GM12878 (cell line): Measurements from ENCODE around the gene CXorf58. TPM values are rescaled to one million over a fixed set of nuclear protein-coding genes. Genes with fewer than 3 reads are reported as not detected.

Source experiments
- BCL11A ChIP-seq: IDR thresholded peaks from 2 replicates; pipeline ENCODE4 v1.6.1; 2011; ENCODE audit warnings: low read depth, low read length
- BMI1 ChIP-seq: fragments of 450-650 bp; IDR thresholded peaks from 2 replicates; pipeline ENCODE4 v1.6.1; 2016; ENCODE audit warnings: mild to moderate bottlenecking, moderate library complexity, borderline replicate concordance
- CBX3 ChIP-seq: fragments of 200-600 bp; sonication (generic); IDR thresholded peaks from 2 replicates; pipeline ENCODE4 v1.6.1; 2016; ENCODE audit warnings: low read depth, borderline replicate concordance
- CREB1 ChIP-seq: IDR thresholded peaks from 2 replicates; pipeline ENCODE4 v1.6.1; 2012; ENCODE audit warnings: low read depth, mild to moderate bottlenecking, inconsistent platforms
- CREM ChIP-seq: IDR thresholded peaks from 2 replicates; pipeline ENCODE4 v1.6.1; 2014; ENCODE audit warnings: antibody characterized with exemption, low read depth
- CTCF ChIP-seq, 3 experiments: IDR thresholded peaks in 2 of 3; conservative IDR thresholded peaks in 1 of 3; 2 replicates each; pipeline ENCODE4 v1.5.1; 2011; ENCODE audit warnings: low read depth in 3 of 3, low read length in 3 of 3, mild to moderate bottlenecking in 3 of 3, control low read depth in 2 of 3, moderate library complexity in 2 of 3, inconsistent platforms in 1 of 3, mixed read lengths in 1 of 3; ENCODE audit not compliant: control insufficient read depth in 2 of 3, insufficient read depth in 1 of 3; ENCODE audit errors: extremely low read depth in 1 of 3
- DPF2 ChIP-seq: fragments of 450-650 bp; IDR thresholded peaks from 2 replicates; pipeline ENCODE4 v1.6.1; 2017; ENCODE audit warnings: mild to moderate bottlenecking
- EGR1 ChIP-seq, 2 experiments: IDR thresholded peaks; 1 replicate in 1 of 2; 2 replicates in 1 of 2; pipeline ENCODE4 v1.6.1; 2011 to 2012; ENCODE audit warnings: low read depth in 2 of 2, low read length in 2 of 2, borderline replicate concordance in 1 of 2, mild to moderate bottlenecking in 1 of 2, moderate library complexity in 1 of 2
- ETV6 ChIP-seq, 2 experiments: fragments of 450-650 bp in 1 of 2; IDR thresholded peaks in 1 of 2; conservative IDR thresholded peaks in 1 of 2; 2 replicates each; pipeline ENCODE4 v1.6.1; 2014; ENCODE audit warnings: antibody characterized with exemption in 1 of 2, borderline replicate concordance in 1 of 2, low read depth in 1 of 2, mild to moderate bottlenecking in 1 of 2, moderate library complexity in 1 of 2
- FOS ChIP-seq: IDR thresholded peaks from 3 replicates; pipeline ENCODE4 v1.6.1; 2011; ENCODE audit warnings: borderline replicate concordance; ENCODE audit not compliant: insufficient read length; ENCODE audit errors: extremely low read depth
- GATAD2B ChIP-seq: fragments of 450-650 bp; conservative IDR thresholded peaks from 2 replicates; pipeline ENCODE4 v1.6.1; 2017; ENCODE audit warnings: low read depth, mild to moderate bottlenecking, moderate library complexity
- IKZF1 ChIP-seq: fragments of 450-650 bp; conservative IDR thresholded peaks from 2 replicates; pipeline ENCODE4 v1.6.1; 2017; ENCODE audit warnings: antibody characterized with exemption, mild to moderate bottlenecking
- IKZF2 ChIP-seq, 2 experiments: fragments of 450-650 bp; IDR thresholded peaks; 2 replicates each; pipeline ENCODE4 v1.6.1; 2017; ENCODE audit warnings: mild to moderate bottlenecking in 2 of 2, moderate library complexity in 2 of 2
- JUNB ChIP-seq: IDR thresholded peaks from 2 replicates; pipeline ENCODE4 v1.6.1; 2016; ENCODE audit warnings: antibody characterized with exemption, mild to moderate bottlenecking
- LARP7 ChIP-seq: fragments of 450-650 bp; IDR thresholded peaks from 2 replicates; pipeline ENCODE4 v1.6.1; 2017; ENCODE audit warnings: mild to moderate bottlenecking
- MEF2B ChIP-seq: fragments of 450-650 bp; IDR thresholded peaks from 2 replicates; pipeline ENCODE4 v1.6.1; 2018; ENCODE audit warnings: mild to moderate bottlenecking, moderate library complexity; ENCODE audit not compliant: partially characterized antibody, poor library complexity, severe bottlenecking
- NR2C1 ChIP-seq: fragments of 450-650 bp; IDR thresholded peaks from 2 replicates; pipeline ENCODE4 v1.6.1; 2017; ENCODE audit warnings: antibody characterized with exemption, mild to moderate bottlenecking, moderate library complexity
- NRF1 ChIP-seq: conservative IDR thresholded peaks from 2 replicates; pipeline ENCODE4 v1.6.1; 2011; ENCODE audit warnings: mild to moderate bottlenecking, low read depth, low read length, improper control_type of control experiment
- PAX5 ChIP-seq: IDR thresholded peaks from 2 replicates; pipeline ENCODE4 v1.6.1; 2011; ENCODE audit warnings: low read depth, low read length, borderline replicate concordance
- POLR2A ChIP-seq: IDR thresholded peaks from 2 replicates; pipeline ENCODE4 v1.6.1; 2011; ENCODE audit warnings: low read depth, mild to moderate bottlenecking, low read length
- POLR2AphosphoS5 ChIP-seq: IDR thresholded peaks from 2 replicates; pipeline ENCODE4 v1.6.1; 2011; ENCODE audit warnings: mild to moderate bottlenecking, low read length, inconsistent platforms
- POU2F2 ChIP-seq: IDR thresholded peaks from 3 replicates; pipeline ENCODE4 v1.6.1; 2011; ENCODE audit warnings: low read depth, mild to moderate bottlenecking, low read length, borderline replicate concordance
- RAD21 ChIP-seq: IDR thresholded peaks from 2 replicates; pipeline ENCODE4 v1.6.1; 2011; ENCODE audit warnings: mild to moderate bottlenecking, low read depth, low read length, moderate library complexity; ENCODE audit not compliant: insufficient read depth
- RB1 ChIP-seq: fragments of 450-650 bp; formaldehyde crosslinking; IDR thresholded peaks from 2 replicates; pipeline ENCODE4 v1.6.1; 2017; ENCODE audit warnings: mild to moderate bottlenecking, borderline replicate concordance
- SIN3A ChIP-seq: IDR thresholded peaks from 2 replicates; pipeline ENCODE4 v1.6.1; 2012; ENCODE audit warnings: low read depth, low read length, improper control_type of control experiment
- SMARCA5 ChIP-seq: fragments of 450-650 bp; IDR thresholded peaks from 2 replicates; pipeline ENCODE4 v1.6.1; 2017; ENCODE audit warnings: mild to moderate bottlenecking
- SMC3 ChIP-seq: IDR thresholded peaks from 2 replicates; pipeline ENCODE4 v1.6.1; 2011; ENCODE audit warnings: low read length, improper control_type of control experiment, borderline replicate concordance
- SP1 ChIP-seq: IDR thresholded peaks from one replicate; pipeline ENCODE4 v1.6.1; 2011; ENCODE audit warnings: low read depth, low read length
- TCF3 ChIP-seq: IDR thresholded peaks from 2 replicates; pipeline ENCODE4 v1.6.1; 2012; ENCODE audit warnings: low read depth, mild to moderate bottlenecking, low read length, borderline replicate concordance; ENCODE audit not compliant: insufficient read depth
- ZNF207 ChIP-seq: fragments of 450-650 bp; IDR thresholded peaks from 2 replicates; pipeline ENCODE4 v1.6.1; 2014; ENCODE audit warnings: antibody characterized with exemption, mild to moderate bottlenecking, borderline replicate concordance
- polyA plus RNA-seq, 11 experiments: library from polyadenylated mRNA; depleted of rRNA in 4 of 11; unstranded in 6 of 11; stranded (reverse) in 5 of 11; fragments of >200 nt; fragmentation: Nextera tagmentation in 4 of 11; fragmentation: Illumina TruSeq in 1 of 11; extraction: Ambion mirVana in 4 of 11; extraction: Trizol in 1 of 11; gene quantifications; 1 replicate in 1 of 11; 2 replicates in 10 of 11; pipeline versions ENCODE4 v1.2.1 to v1.2.3, GENCODE V29; 2011 to 2016; ENCODE audit warnings: inconsistent platforms in 2 of 11, missing spikeins in 2 of 11, low read depth in 1 of 11
- total RNA-seq, 4 experiments: library from RNA; depleted of rRNA in 3 of 4; stranded (reverse); fragments of >200 nt in 3 of 4; fragmentation: Illumina TruSeq in 1 of 4; extraction: Trizol in 1 of 4; gene quantifications; 2 replicates each; pipeline versions ENCODE4 v1.2.1 to v1.2.3, GENCODE V29; 2013 to 2021

Gene CXorf58
- total and polyA plus RNA-seq, 10 of the 15 experiments (the other 5 are each of a cell fraction or from before 2014, with no cell fraction given), result 0.10 to 0.24 (median 0.13) TPM; not detected in 5

- peak; percentile 45; the same call in 1 of the 2 replicates for TF ChIP-seq RB1
- TF ChIP-seq FOS, result no peak
- TF ChIP-seq SMC3, result peak; percentile 64; the same call in 1 of the 2 replicates
- TF ChIP-seq PAX5, result 0 out of 2 replicates have a peak, but pooled peaks have one; percentile 27
- no peak for TF ChIP-seq CBX3
- TF ChIP-seq GATAD2B, result no peak
- peak; percentile 60; the same call in 1 of the 2 replicates for TF ChIP-seq POLR2AphosphoS5
- no peak for TF ChIP-seq JUNB
- peak in 1 of 2 experiments; percentile 35; a peak in 1 of 4 replicates for TF ChIP-seq IKZF2 (IDR thresholded peaks at IDR 0.05)
- peak; percentile 39; the same call in 1 of the 2 replicates for TF ChIP-seq ZNF207
- TF ChIP-seq POLR2A, result peak; percentile 81
- no peak for TF ChIP-seq POU2F2
- TF ChIP-seq CTCF (IDR thresholded peaks at IDR 0.05 in 2 of 3, conservative IDR thresholded peaks at IDR 0.05 in 1 of 3; ENCODE audit: control insufficient read depth in 2 of 3, extremely low read depth in 1 of 3, insufficient read depth in 1 of 3, low read depth in 3 of 3, low read length in 3 of 3), result peak; percentile 73 to 83 (median 76)
- peak; percentile 68; the same call in 1 of the 2 replicates for TF ChIP-seq TCF3
- TF ChIP-seq DPF2, result 0 out of 2 replicates have a peak, but pooled peaks have one; percentile 16
- TF ChIP-seq ETV6 (conservative IDR thresholded peaks at IDR 0.05 in 1 of 2, IDR thresholded peaks at IDR 0.05 in 1 of 2; ENCODE audit: borderline replicate concordance in 1 of 2, low read depth in 1 of 2), result peak in 1 of 2 experiments; percentile 20; a peak in 1 of 4 replicates
- TF ChIP-seq SIN3A, result peak; percentile 87; the same call in 1 of the 2 replicates
- no peak for TF ChIP-seq BCL11A
- TF ChIP-seq MEF2B, result peak; percentile 66
- TF ChIP-seq SP1, result peak; percentile 34
- peak; percentile 31; the same call in 1 of the 2 replicates for TF ChIP-seq CREB1
- no peak; the same call in 1 of the 2 replicates for TF ChIP-seq BMI1
- peak; percentile 40; the same call in 1 of the 2 replicates for TF ChIP-seq CREM
- peak in 1 of 2 experiments; percentile 6; a peak in 1 of 3 replicates for TF ChIP-seq EGR1 (IDR thresholded peaks at IDR 0.05; ENCODE audit: borderline replicate concordance in 1 of 2, low read depth in 2 of 2, low read length in 2 of 2)
- TF ChIP-seq LARP7, result peak; percentile 36; the same call in 1 of the 2 replicates
- peak; percentile 71 for TF ChIP-seq NR2C1
- TF ChIP-seq NRF1, result 0 out of 2 replicates have a peak, but pooled peaks have one; percentile 3
- peak; percentile 51 for TF ChIP-seq RAD21
- TF ChIP-seq SMARCA5, result peak; percentile 34; the same call in 1 of the 2 replicates
- peak; percentile 64 for TF ChIP-seq IKZF1
Observed at GRCh38 chrX:23907498-23908218, at the start of gene CXorf58, which contains the start of gene APOO (continued).
